Hematopoietic multipotent progenitor cell (in vitro differentiated cells): Measurements from ENCODE around the gene ZFAND2A. TPM values are rescaled to one million over a fixed set of nuclear protein-coding genes. Genes with fewer than 3 reads are reported as not detected.

Experiments
- DNase-seq, 3 donors: peaks; one replicate each; pipeline ENCODE4 v3.0.0-alpha.2; 2011 to 2015; ENCODE audit warnings: low read depth in 2 of 3, low spot score in 2 of 3
- total RNA-seq: library from RNA; depleted of rRNA; stranded (reverse); fragments of >200 nt; gene quantifications from one replicate; pipeline ENCODE4 v1.2.3, GENCODE V29; 2012

The ZFAND2A gene
- total RNA-seq, 1 donor = 23.4 TPM

DNA sequence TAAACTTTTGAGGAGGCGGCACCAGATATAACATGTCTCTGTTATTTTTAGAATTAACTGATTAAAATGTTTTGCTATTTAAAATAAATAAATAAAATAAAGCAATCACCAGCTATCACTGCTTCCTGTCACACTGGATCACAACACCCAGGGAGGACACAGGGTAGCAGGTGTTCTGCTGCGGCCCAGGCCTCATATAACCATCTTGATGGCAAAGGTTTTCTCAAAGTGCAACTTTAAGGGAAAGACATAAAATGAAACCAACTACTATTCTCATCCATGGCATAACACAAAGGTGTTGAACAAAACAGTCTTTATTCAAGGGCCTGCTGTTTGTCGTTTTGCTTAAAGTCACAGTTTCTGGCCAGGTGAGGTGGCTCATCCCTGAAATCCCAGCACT lies 48.8 kb downstream of the ZFAND2A start:
- DNase-seq = no peak

DNA sequence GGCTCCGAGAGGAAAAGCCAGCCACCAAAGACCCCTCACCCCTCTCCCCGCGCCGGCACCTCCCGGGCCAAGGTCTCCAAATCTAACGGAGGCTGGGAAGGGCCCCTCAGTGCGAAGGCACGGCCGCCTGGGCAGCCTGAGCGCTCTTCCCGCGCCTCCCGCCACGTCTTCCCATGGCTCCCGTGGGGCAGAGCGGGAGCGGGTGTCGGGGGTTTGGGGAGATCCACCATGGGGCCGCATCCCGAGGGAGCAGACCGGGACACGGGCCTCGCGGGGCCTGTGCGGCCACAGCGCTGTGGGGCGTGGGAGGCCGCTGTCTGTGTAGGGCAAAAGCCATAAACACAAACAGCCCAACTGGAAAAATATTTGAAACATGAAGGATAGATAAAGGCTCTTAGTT lies 49.6 kb downstream of the ZFAND2A start:
- no peak for DNase-seq

DNA sequence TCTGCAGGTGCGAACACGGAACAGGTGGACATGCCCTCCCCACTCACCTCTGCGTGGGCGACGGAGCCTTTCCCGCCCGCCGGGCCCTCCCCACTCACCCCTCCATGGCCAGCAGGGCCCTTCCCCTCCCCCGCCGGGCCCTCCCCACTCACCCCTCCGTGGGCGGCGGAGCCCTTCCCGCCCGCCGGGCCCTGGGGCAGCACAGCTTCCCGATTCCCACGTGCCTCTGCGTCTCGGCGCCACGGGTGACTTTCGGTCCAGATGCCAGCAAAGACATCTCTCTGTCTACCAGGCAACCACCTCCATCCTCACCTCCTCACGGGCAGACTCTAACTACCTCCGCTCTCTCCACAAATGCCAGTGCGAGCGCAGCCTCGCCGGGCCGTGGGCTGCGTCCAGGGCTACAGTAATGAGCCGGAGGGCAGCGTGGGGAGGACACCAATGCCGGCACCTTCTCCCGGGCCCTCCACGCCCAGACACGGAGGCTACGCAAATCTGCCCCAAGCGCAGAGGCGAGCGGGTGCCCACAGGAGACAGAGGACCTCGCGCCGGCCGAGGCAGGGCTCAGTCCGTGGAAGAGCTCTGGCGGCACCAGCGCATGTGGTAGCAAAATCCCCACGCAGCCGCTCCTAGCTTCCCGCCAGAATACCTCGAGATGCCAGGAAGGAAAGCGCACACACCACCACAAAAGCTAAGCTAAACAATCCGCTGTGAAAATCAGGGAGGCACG lies 50.2 kb downstream of the ZFAND2A start:
- no peak for DNase-seq

DNA sequence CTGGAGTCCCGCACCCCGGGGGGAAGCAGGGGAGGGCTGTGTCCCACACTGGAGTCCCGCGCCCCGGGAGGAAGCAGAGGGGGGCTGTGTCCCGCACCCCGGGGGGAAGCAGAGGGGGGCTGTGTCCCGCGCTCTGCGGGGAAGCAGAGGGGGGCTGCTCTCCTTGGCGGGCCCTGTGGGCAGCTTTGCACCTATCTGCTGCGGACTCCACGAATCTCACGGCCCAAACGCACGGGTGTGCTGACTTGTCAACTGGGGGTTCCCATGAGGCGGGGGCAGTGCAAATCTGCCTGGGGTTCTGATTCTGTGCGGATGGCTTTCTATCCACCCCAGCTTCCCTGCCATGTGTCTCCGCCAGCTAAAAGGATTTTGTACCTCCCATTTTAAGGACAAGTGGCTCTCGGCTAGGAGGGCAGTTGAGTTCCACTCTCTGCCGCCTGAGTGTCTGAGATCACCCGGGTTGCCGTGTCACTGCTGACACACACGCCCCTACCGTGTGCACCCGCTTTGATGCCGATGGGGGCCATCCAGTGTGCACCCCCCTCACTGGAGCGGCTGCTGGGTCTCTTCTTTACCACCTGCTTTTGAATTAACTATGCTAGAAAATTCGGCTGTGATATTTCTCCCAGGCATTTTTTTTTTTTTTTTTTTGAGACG lies 51.6 kb downstream of the ZFAND2A start:
- peak in 1 of 3 donors; percentile 2 for DNase-seq

DNA sequence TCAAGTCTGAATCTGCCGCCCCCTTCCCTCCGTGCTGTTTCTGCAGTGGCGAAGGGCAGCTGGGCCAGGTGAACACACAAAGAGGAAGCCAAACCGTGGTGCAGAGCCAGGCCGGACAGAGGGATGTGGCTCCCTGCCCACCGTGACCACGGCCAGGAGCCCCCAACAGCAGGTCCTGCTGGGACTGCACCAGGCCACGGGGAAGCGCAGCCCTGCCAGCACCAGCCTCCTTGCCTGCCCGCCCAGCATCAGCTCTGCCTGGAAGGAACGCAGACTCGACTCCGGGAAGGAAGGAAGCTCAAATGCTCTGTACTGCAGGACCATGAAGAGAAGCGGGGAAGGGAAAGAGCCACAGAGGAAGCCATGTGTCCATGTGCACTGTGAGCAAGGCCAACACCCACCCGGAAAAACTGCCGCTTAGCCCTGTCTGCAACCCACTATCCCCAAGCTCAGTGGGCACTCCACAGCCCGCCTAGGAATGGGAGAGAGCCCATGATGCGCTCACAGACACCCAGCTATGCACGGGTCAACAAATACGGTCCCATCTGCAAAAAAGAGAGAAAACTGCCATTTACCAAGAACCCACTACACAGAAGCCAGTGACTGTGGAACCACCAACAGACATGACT lies 53.1 kb downstream of the ZFAND2A start:
- no peak for DNase-seq

DNA sequence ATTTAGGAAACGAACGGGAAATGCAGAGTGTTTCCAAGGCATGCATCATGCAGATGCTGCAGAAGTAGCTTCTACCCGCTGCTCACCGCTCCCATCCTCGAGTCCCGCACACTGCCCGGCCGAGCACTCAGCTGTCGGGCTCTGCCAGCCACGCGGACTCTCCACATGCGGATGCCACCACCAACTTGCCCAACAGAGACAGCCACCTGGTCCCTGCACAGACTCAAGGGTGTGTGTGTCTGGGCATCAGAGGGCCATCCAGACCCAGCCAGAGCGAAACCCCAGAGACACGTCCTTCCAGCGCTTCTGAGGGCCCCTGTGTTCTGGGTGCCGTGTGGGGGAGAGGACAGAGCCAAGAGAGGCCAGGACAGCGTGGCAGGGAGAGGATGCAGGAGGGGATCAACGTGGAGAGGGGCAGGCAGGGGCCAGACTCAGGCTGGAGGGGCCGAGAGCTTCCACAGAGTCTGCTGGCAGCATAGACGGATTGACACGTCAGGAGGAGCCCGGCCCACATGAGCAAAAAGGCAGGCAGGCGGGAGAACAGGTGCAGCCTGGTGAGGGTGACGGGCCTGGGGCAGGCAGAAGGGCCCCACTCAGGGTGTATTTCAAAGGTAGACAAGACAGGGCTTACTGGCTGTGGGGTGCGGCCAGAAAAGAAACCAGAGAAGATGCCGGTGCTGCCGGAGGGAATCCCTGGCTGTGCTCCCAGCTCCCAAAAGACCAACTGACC lies 53.8 kb downstream of the ZFAND2A start:
- DNase-seq = no peak

DNA sequence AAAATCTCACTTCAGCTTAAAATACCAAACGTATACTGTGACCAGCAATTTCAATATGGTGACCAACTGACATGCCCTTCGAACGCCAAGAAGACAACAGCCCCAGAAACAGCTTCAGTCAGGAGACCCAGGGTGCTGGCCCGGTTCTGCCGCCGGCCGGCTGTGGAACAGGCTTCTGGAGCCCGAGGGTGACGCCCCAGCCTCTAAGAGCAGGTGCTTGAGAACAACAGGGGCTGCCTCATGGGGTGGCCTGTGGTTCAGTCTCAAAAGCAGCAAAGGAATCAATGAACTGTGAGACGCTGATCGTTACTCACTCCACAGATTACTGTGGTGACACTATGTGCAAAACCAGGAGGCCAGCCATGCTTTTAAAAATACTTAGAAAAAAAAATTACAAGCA lies 54.8 kb downstream of the ZFAND2A start:
- DNase-seq = no peak

DNA sequence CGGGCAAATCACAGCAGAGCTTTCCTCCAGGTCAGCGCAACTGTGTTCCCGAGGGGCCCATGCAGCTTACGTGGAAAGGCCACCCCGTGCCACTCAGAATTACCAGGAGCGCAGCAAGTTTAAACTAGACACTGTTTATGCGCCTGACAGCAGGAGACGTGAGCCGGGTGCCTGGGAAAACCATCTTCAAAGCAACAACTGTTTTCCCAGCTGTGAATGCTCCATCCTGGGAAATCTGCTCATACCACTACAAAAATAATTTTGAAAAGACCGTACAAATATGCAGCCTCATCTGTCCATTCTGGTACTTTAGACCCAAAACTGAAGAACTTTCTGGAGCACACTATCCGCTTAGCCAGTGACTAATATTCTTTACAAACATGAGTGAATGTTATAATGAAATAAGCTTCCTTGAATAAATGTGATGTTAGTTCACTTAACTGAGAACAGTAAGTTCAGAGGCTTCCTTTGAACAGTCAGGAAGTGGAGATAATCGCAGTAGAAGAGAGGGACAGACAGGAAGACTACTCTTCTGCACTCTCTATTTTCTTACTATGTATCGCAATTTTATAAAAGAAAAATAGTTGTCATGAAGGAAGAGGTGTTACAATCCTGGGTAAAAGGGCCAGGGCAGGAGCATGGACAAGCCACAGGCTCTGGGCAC lies 55.3 kb downstream of the ZFAND2A start:
- no peak for DNase-seq

DNA sequence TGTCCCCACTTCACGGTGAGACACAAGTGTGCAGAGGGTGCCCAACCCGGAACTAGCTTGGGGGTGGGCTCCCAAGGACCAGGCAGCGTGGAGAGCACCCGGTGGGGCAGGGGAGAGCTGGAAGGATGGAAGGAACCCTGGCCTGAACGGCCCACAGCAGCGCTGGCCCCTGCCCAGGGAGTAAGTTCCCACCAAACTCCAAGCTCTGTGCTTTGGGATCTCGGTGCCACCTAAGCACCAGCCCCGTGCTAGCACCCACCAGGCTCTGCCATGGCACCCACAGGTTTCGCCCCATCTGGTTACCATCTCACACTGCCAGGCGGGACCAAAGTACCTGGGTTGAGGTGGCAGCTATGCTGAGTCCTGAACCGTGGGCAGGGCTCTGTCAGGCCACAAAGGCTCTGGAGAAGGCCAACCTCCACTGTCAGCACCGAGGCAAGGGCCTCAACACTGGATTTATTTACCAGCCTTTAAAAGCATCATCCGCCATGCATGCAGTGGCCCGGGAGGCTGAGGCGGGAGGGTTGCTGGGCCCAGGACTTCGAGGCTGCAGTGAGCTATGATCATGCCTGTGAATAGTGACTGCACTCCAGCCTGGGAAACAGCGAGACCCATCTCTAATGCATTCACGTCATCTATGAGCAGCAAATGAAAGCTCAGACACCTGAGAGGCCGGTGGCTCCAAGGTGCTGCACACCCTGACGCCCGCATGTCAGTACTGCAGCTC lies 56.0 kb downstream of the ZFAND2A start:
- no peak for DNase-seq

DNA sequence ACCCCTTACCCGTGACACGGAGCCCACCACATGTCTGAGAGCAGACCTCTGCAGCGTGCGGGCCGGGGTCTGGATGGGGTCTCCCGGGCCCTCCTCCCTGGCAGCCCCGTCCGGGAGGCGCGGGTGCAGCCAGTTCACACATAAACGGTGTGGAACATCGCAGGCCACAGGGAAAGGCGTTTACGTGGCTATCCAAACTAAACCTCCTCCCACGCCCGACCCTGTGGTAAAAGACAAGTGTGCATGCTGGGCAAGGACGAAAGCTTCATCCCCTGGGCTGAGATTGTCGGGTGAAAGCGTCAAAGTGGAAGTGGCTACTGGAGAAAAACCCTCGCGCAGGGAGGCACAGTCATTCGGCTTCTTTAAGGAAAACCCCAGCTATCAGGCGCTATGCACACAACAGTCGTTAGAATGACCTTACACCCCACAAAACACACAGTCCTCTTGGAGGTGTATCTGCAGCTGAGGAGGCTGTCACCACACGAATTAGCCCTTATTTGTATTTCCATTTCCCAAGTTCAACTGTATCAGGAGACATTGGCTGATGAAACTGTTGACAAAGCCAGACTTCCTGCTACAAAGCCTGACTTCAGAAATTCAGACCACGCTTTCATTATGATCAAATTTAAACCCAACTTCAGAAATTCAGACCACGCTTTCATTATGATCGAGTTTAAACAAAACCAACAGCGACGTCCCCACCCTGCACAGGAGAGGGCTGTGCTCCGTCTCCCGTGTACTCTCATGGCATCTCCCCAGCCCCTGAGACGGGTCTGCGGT lies 56.8 kb downstream of the ZFAND2A start:
- DNase-seq = no peak

Other genes with a start within 250 kb of the ZFAND2A start
- 16.2 TPM for gene ADAP1, start 205.5 kb downstream of the ZFAND2A start, total RNA-seq
- 23.7 TPM for gene COX19, start 184.6 kb downstream of the ZFAND2A start, total RNA-seq
- not detected for gene CYP2W1, start 177.0 kb downstream of the ZFAND2A start, total RNA-seq
- gene GPR146, start 115.7 kb downstream of the ZFAND2A start, total RNA-seq = 33.9 TPM
- 0.27 TPM for gene GPER1, start 72.1 kb downstream of the ZFAND2A start, total RNA-seq
- gene UNCX, start 72.7 kb upstream of the ZFAND2A start, total RNA-seq = not detected